ENCODE measurements around the gene FRAT2.

- peak in 1 of 3 donors; percentile 29 for TF ChIP-seq POLR2AphosphoS5 (IDR thresholded peaks at IDR 0.05)
- peak in 2 of 3 donors; percentile 31 to 55 for TF ChIP-seq CTCF (IDR thresholded peaks at IDR 0.05)
- TF ChIP-seq POLR2A (IDR thresholded peaks at IDR 0.05), result no peak
Observed at GRCh38 chr10:97355571-97355975, 21.0 kb upstream of the FRAT2 start.

Measured in breast epithelium (tissue), 3 donors.